ENCODE results near the gene HAT1.

GRCh38 chr2:171874963-171875362 is 47.3 kb upstream of the HAT1 start:
- no peak for TF ChIP-seq CTCF (IDR thresholded peaks at IDR 0.05)
- no peak for TF ChIP-seq POLR2A (IDR thresholded peaks at IDR 0.05)

Measured in ovary (tissue), 3 donors.